LoVo (cell line): ENCODE results near the gene INO80.

ENCODE experiments used
- DNase-seq: peaks from one replicate; pipeline ENCODE4 v3.0.0-alpha.2; 2016; ENCODE audit warnings: low spot score

The INO80 gene

GRCh38 chr15:40930430-40931299, 185.4 kb downstream of the INO80 start:
- DNase-seq, result peak; percentile 76

DNA sequence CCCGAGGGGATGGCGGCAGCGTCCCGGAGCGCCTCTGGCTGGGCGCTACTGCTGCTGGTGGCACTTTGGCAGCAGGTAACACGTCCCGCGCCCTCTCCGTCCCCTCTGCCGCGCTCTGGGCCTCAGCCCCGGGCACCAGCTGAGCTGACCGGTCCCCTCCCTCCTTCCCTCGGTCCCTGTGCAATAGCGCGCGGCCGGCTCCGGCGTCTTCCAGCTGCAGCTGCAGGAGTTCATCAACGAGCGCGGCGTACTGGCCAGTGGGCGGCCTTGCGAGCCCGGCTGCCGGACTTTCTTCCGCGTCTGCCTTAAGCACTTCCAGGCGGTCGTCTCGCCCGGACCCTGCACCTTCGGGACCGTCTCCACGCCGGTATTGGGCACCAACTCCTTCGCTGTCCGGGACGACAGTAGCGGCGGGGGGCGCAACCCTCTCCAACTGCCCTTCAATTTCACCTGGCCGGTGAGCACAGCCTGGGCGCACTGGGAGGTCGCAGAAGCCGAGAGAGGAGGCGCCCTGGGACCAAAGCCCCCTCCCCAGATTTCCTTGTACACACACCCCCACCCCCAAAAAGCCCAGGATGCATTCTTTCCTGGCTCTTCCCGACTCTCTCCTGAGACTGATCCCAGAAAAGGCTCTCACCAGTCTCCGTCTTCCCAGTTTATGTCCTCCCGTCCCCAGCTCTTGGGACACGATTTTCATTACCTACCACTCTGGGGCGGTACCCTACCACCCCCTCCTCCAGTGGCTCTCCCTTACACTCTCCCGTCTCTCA, 186.2 kb downstream of the INO80 start:
- peak; percentile 56 for DNase-seq
